NCI-H524 (cell line): Measurements from ENCODE around the gene SPDYE6.
"Not testable (repeated sequence)": the region's sequence is repeated elsewhere in the genome, so short reads cannot be mapped to it uniquely, and the experiment has no call there.

Source experiments
- DNase-seq, 2 experiments: peaks; one replicate each; lab custom pipeline; 2025; lab: John Stamatoyannopoulos, UW

Gene SPDYE6

GRCh38 chr7:102317231-102318059 lies 38.8 kb downstream of the SPDYE6 start:
- DNase-seq = no peak

DNA sequence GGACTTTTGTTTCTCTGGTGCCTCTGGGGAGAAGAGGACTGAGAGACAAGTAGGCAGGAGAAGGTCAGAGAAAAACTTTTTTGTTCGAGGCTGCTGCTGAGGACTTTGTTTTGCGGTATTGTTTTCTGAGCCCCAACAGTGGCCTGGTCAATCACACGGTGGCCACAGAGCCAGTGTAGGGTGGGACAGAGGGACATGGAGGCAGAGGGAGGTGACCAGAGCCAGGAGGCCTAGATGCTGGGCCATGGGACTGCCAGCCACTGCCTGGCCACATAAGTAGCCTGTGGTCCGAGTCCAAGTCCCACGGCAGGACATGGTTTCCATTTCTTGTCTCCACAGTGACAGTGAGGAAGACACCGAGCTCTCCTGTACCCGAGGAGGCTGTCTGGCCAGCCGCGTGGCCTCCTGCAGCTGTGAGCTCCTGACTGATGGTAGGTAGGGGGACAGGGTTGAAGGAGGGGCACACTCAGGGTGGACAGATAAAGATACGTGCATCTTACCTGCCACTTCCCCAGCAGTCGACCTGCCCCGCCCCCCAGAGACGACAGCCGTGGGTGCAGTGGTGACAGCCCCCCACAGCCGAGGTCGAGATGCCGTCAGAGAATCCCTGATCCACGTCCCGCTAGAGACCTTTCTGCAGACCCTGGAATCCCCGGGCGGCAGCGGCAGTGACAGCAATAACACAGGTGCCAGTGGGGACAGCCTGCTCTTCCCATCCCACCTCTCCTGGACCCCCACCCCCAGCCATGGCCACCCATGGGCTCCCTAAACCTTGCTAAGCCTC lies 42.1 kb downstream of the SPDYE6 start:
- DNase-seq = no peak

GRCh38 chr7:102312317-102312716 lies 43.9 kb downstream of the SPDYE6 start:
- no peak for DNase-seq

DNA sequence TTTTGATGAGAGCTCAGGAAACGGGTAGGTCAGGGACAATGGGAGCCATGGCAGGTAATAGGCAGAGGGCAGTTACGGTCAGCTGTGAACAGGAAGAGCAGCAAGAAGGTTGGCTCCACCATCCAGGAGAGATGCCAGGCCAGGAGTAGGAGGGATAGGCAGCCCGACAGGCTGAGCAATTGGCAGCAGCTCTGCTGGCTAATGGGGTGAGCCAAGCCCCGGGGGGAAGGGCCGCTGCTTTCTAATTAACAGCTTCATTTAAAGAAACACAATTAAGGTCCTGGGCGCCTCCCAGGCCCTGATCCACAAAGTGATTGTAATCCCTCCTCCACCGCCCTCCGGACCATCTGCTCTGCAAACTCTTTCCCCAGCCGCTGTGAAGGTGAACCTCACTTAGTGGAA lies 45.8 kb downstream of the SPDYE6 start:
- peak; percentile 85 to 95 for DNase-seq

GRCh38 chr7:102306916-102307677 lies 49.1 kb downstream of the SPDYE6 start:
- no peak for DNase-seq

DNA sequence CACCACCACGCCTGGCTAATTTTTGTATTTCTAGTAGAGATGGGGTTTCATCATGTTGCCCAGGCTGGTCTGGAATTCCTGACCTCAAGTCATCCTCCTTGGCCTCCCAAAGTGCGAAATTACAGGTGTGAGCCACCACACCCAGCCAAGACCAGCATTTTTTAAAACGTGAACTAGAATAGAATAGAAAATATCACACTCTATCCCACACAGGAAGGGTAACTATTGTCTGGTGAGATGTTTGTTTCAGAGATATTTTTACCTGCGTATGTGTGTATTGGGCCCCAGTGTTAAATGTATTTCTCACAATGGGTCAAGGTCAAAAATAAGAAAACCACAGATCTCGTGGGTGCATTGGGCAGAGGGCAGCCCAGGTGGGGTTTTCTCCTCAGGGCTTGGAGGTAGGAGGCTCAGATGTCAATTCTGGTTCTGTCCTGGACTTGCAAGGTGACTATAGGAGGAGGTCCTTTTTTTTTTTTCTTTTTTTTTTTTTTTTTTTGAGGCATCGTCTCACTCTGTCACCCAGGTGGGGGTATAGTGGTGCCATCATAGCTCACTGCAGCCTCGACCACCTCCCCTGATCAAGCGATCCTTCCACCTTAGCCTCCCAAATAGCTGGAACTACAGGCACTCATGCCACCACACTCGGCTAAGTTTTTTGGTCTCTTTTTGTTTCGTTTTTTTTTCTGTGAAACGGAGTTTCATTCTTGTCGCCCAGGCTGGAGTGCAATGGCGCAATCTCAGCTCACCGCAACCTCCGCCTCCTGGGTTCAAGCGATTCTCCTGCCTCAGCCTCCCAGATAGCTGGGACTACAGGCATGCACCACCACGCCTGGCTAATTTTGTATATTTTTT lies 50.6 kb downstream of the SPDYE6 start:
- no peak for DNase-seq

DNA sequence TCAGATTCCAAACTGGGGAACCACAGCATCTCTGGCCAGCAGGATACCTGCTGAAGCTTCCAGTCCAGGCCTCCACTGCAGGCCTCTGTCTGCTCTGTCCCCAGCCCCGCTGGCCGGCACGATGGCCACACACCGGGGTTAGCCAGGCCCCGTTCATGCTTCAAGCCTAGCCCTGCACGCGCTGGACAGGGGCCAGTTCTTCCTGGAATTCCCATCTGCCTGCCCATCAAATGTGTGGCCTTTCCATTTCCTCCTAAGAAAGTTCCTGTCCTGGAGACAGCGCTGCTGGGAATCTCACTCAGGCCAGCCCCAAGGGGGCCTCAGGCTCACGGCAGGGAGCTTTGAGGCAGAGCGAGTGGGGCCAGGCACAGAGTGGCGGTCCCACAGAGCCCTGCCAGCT lies 51.6 kb downstream of the SPDYE6 start:
- DNase-seq = peak in 1 of 2 experiments; percentile 16

DNA sequence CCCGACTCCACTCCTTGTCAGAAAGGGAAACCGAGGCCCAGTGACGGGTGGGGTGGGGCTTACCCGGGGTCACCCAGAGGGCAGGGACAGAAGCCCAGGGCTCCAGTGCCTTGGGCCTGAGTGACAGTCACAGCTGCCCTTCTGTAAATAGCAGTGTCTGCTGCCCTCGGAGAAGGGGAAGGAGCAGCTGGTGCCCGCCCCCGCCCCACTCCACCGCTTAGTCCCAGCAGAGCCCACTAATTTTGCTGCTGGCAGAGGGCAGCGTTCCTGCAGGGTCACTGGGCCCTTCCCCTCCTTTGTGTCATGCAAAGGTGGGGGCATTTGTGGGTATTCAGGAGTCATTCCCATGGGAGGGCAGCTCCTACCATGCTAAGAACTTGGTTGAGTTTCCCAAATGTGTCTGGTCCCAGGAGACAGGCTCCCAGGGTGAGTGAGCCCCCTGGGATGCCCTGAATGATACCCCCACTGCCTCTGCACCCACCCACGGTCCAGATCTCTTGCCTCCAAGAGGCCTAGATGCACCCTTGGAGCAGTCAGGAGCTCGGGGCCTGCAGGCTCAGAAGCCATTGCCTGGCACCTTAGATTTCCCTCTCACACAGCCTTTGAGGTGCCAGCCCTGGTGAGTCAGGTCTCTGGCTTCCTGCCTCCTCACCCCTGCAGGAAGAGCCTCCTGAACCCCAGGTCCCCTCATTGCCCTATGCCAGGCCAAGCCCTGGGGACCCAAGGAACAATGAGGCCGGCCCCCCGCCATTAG lies 52.4 kb downstream of the SPDYE6 start:
- DNase-seq = peak; percentile 81 to 88

DNA sequence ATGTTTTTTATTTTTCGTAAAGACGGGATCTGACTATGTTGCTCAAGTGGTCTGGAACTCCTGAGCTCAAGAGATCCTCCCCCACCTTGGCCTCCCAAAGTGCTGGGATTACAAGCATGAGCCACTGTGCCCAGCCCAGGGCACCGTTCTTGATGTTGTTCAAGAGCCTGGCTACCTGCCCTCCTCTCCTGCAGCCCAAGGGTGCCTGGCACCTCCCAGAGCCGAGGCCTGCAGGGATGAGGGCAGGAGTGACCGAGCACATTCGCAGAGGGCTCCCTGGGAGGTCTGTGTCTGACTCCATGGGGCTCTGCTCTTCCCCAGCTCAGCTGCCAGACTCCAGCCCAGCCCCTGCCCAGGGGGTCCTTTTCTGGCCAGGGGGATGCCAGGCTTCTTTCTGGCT lies 54.2 kb downstream of the SPDYE6 start:
- no peak for DNase-seq

DNA sequence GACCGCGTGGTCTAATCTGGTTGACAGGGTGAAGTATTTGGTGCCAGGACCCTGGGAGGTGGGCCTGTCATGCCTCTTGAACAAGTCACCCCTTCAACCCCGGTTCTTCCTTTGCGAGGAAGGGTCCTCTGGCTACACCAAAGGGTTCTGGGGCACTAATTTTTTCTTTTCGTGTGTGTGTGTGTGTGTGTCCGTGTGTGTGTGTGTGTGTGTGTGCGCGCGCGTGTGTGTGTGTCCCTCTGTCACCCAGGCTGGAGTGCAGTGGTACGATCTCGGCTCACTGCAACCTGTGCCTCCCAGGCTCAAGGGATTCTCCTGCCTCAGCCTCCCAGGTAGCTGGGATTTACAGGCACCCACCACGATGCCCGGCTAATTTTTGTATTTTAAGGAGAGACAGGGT lies 54.9 kb downstream of the SPDYE6 start:
- DNase-seq = not testable (repeated sequence)

DNA sequence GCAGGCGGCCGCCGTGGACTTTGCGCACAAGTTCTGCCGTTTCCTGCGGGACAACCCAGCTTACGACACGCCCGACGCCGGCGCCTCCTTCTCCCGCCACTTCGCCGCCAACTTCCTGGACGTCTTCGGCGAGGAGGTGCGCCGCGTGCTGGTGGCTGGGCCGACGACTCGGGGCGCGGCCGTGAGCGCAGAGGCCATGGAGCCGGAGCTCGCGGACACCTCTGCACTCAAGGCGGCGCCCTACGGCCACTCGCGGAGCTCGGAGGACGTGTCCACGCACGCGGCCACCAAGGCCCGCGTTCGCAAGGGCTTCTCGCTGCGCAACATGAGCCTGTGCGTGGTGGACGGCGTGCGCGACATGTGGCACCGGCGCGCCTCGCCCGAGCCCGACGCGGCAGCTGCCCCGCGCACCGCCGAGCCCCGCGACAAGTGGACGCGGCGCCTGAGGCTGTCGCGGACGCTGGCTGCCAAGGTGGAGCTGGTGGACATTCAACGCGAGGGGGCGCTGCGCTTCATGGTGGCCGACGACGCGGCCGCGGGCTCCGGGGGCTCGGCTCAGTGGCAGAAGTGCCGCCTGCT lies 55.5 kb downstream of the SPDYE6 start:
- no peak for DNase-seq

DNA sequence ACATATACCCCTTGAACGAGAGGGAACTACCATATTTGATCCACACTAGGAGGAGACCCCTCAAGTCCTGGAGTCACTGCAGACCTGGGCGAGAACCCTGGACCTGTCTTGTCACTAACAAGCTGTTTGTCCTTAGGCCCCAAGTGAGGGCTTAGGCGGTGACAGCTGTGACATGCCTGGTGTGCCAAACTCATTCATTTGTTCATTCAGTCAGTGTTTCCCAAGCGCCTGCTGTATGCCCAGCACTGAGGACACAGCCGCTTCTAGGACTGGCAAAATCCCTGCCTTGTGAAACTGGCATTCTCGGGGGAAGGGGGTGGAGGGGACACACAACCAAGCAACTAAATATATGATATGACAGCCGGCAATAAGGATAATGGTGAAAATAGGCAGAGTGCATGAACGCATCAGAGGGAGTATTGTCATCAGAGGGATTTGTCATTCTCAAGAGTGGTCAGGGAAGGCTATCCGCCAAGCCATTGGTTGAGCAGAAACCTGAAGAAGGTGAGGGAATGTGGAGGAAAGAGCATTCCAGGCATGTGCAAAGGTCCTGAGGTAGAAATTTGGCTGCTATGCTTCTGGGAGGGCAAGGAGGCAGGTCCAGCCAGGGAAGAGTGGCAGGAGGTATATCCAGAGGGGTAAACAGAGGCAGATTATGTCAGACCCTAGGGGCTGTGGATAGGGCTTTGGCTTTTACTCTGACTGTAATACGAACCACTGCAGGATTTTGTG lies 58.6 kb downstream of the SPDYE6 start:
- no peak for DNase-seq

GRCh38 chr7:102296514-102296913 lies 59.7 kb downstream of the SPDYE6 start:
- DNase-seq = no peak

DNA sequence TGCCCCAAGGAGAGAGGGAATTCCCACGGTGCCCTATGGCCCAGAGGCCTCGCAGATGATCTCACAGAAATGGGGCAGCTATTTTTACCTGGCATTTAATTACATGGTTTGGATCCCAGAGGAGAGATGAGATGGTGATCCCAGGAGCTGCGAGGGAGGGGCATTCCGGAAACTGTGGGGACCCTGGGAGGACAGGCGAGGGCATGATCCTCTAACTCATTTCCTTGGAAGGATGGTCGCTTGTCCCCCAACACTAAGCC lies 60.1 kb downstream of the SPDYE6 start:
- no peak for DNase-seq
